GM18951 (cell line): ENCODE results near the gene TXNIP.
A peak's percentile ranks its signal among the peaks of the same experiment; 100 is the strongest.

Source experiments
- POLR2A ChIP-seq: IDR thresholded peaks from 4 replicates; pipeline ENCODE4 v1.6.1; 2011; ENCODE audit warnings: mild to moderate bottlenecking; ENCODE audit not compliant: insufficient read length, insufficient read depth; ENCODE audit errors: extremely low read depth
- in situ Hi-C: fragments of 300-500 bp; cut with MboI; formaldehyde crosslinking; loops from one replicate; pipeline ENCODE4 v1.12.0; 2022; ENCODE audit warnings: low sequenced_read_pairs, mixed read lengths, inconsistent platforms; ENCODE audit not compliant: unreplicated experiment

TXNIP gene

GRCh38 chr1:145978471-145978853 lies 17.9 kb downstream of the TXNIP start:
- TF ChIP-seq POLR2A, result no peak
- in situ Hi-C loops, result loop anchor here (5.0 kb wide), 1 partner anchor 34 kb away; no protein-coding TSS in a partner anchor

DNA sequence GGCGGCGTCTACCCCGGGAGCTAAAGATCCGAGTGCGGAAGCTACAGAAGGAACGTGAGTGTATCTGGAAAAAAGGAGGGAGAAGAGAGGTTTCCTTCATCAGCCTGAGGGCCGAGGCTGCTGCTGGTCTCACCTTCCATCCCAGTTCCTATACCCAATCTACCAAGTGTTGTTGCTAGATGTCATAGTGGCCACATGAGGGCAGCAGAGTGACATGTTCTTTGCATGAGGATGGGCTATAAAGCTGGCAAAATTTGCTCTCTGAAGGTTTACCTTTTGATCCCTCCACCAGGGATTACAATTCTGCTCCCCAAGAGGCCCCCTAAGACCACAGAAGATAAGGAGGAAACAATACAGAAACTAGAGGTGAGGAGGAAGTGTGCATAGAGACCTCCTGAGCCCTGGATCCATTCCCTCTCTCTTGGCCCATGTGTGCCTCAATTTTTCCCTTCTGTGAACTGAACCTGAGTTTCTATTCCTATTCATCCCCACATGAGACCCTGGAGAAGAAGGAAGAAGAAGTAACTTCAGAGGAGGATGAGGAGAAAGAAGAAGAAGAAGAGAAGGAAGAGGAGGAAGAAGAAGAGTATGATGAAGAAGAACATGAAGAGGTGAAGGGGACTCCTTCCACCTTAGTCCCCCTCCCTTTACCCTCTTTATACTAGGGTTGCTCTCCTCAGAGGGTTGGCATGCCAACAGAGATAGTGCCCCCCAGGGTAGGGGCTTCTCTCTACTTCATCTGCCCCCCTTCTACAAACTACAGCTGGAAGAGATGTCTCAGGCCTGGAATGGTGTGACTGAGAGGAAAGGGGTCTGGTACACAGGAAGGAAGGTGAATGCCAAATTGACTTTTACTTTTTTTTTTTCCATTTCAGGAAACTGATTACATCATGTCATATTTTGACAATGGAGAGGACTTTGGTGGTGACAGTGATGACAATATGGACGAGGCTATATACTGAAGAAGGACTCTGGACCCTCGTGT lies 18.6 kb downstream of the TXNIP start:
- TF ChIP-seq POLR2A, result no peak
- in situ Hi-C loops, result loop anchor here (5.0 kb wide), 1 partner anchor 35 kb away; no protein-coding TSS in a partner anchor

- no peak for TF ChIP-seq POLR2A
- in situ Hi-C loops, result loop anchor here (5.0 kb wide), 1 partner anchor 35 kb away; no protein-coding TSS in a partner anchor
Observed at GRCh38 chr1:145977016-145977415, 19.4 kb downstream of the TXNIP start.

DNA sequence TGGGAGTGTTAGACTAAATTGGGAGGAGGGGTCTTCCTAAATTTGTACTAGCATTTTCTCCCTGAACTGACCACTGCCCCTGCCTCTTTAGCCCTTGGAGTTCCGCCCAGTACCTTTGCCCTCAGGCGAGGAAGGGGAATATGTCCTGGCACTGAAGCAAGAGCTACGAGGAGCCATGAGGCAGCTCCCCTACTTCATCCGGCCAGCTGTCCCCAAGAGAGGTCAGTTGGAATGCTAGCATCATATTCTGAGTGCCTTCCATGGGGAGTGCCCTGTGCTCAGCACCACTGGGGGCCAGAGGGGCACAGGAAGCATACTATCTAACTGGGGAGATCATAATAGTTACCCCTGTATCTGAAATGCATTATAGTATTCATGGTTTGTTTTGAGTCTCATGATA lies 21.2 kb downstream of the TXNIP start:
- in situ Hi-C loops, result loop anchor here (5.0 kb wide), 1 partner anchor 37 kb away; no protein-coding TSS in a partner anchor
- no peak for TF ChIP-seq POLR2A

DNA sequence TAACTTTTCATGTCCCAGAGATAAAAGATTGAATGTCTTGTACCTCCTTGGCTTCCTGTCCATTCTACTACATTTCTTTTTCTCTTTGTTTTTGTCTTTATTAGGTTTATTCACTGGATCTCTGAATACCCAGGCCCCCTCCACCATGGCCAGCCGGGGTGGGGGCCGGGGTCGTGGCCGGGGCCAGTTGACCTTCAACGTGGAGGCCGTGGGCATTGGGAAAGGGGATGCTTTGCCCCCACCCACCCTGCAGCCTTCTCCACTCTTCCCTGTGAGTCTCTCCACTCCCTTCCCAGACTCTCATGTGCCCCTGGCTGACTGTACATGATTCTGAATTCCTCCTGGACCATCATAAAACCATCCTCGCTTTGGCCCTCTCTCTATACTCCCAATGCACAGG lies 21.7 kb downstream of the TXNIP start:
- in situ Hi-C loops, result loop anchor here (5.0 kb wide), 1 partner anchor 38 kb away; no protein-coding TSS in a partner anchor
- TF ChIP-seq POLR2A, result no peak

- in situ Hi-C loops, result no loop called here
Observed at GRCh38 chr1:145972580-145972979, 23.8 kb downstream of the TXNIP start.

GRCh38 chr1:145967288-145967687 lies 29.1 kb downstream of the TXNIP start:
- in situ Hi-C loops, result no loop called here
- TF ChIP-seq POLR2A, result no peak

More at GRCh38 chr1:145972580-145972979, 23.8 kb downstream of the TXNIP start:
- TF ChIP-seq POLR2A, result no peak

DNA sequence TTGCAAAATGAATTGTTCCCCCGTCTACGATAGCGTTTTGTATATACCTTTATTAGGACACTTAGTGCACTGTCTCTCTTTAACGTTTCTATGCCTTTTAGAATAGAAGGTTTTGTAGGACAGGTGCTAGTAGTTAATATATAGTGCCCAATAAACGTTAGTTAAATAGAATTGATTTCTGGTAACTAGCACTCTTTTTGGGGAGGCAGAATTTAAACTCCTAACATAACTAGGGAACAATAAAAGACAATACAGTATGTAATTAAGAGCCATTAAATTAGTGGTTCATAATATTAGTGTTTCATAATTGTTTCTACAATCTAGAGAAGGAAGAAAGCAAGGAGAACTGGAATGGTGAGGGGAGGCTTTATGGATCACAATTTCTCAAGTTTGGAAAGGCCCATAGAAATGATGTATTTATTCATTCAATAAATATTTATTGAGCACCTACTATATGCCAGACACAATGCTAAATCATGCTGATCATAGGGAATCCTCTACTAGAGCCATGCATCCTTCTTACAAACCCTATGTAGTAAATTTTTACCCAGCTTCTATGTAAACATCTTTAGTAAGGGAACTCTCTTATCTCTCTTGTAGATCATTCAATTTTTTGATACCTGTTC lies 31.1 kb downstream of the TXNIP start:
- in situ Hi-C loops, result no loop called here
- no peak for TF ChIP-seq POLR2A

DNA sequence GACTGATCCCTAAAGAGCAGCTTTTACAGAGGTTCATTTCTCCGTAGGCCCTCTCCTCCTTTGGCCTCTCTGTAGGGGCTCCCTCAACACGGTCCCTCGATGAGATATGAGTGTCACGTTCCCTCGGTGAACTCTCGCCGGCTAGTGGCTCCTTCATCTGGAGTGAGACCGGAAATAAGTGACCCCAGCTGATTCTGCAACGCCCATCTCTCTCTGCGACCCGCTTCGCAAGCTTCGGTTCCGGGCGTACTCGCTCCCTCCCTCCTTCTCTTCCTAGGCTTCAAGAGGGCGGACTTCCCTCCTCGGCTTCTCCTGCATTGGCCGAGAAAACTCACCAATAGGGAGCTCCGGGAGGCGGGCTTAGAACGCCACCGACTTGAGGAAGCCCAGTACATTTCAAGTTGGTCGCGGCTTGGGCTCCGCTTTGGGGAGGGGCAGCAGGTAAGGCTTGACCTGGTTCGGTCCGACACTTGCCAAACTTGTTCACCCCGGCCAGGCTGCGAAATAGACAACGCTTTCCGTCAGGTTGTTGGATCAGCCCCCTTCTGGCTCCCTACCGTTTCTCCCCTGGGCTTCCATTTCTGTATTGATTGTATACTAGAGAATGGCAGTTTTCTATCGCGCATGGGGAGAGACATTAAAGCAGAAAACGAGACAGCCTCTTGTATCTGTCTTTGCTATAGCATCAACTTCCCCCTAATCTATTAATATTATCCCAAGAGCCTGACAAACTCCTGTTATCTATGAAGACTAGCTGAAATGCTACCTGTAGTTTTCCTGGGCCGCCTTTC lies 31.9 kb downstream of the TXNIP start, which contains the start of the genes ANKRD34A and POLR3GL:
ANKRD34A (minus strand) TSS at position 248 of the 791 bp plus-strand sequence. CDS start 2,816 bp downstream, outside the sequence.
POLR3GL (plus strand) TSS at position 363 of the 791 bp plus-strand sequence. CDS start 10,176 bp downstream, outside the sequence.
- in situ Hi-C loops, result no loop called here
- TF ChIP-seq POLR2A, result peak; percentile 96

DNA sequence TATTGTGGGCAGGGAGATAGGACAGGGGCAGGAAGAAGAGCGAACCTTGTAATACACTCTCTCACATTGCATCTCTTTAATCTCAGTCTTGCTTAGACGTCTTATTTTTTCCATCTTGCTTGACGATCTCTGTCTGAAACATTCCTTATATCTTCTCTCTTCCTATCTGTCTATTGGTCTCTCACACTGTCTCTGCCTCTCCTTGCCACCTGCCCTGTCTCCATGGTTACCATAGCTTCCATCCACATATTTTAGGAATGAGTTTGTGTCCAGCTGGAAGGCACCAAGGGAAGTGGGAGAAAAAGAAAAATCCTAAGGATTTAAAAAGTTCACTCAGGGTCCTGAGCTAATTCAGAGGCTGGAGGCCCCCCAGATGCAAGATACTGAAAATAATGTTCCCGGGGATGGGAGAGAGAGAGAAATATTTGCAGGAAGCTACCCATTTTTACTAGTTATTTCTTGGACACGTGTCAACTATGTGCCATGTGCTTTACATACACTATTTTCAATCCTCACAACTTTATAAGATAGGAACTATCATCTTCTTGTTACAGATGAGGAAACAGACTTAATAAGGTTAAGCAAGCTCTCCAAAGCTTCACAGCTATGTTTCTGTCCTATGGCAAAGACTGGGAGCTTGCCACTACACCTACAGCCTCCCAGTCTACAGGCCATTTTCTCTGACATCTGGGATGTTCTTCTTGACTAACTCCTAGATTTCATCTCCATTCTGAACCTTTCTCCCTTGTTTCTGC lies 32.9 kb downstream of the TXNIP start:
- no peak for TF ChIP-seq POLR2A
- in situ Hi-C loops, result no loop called here

- TF ChIP-seq POLR2A, result peak; percentile 5
- in situ Hi-C loops, result no loop called here
Observed at GRCh38 chr1:145962157-145963102, 33.9 kb downstream of the TXNIP start.
